ENCODE results near the gene ADGRB3. TPM values are rescaled to one million over a fixed set of nuclear protein-coding genes. Genes with fewer than 3 reads are reported as not detected.

ADGRB3 gene
- total RNA-seq, 4 donors from 2014 or later, result 3.9 to 9.8 (median 7.2) TPM

DNA sequence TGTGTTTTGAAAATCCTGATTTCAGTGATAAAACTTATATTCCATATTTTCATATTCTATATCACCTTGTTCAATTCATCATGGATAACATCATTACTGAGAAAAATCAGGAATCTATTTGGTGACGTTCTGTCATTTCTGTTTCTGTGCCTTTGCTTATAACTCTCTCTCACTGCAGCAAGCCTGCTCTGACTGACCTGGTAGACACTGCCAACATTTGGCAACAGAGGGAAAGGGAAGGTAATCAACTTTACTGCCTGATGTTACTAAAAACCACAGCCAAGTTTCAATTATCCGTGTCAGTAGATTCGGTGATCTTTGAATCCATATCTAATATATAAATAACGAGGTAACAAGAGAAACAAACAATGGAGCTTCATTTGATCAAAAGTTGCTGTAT is 659.8 kb downstream of the ADGRB3 start:
- Histone ChIP-seq H3K27me3 (no peaks in the 10 kb centered on the region), H3K27ac (no peak overlapping the region), H3K4me1 (no peaks in the 10 kb centered on the region), H3K36me3 (no peaks in the 10 kb centered on the region), H3K9me3 (no peaks in the 10 kb centered on the region), H3K4me3 (no peak overlapping the region)
- 71 to 87% methylated on average over 3 to 4 of the region's 4 CpGs for WGBS, 2 donors (ENCODE audit: low coverage in 1 of 2)
- ATAC-seq, result no peak
- TF ChIP-seq, protein P1, sequence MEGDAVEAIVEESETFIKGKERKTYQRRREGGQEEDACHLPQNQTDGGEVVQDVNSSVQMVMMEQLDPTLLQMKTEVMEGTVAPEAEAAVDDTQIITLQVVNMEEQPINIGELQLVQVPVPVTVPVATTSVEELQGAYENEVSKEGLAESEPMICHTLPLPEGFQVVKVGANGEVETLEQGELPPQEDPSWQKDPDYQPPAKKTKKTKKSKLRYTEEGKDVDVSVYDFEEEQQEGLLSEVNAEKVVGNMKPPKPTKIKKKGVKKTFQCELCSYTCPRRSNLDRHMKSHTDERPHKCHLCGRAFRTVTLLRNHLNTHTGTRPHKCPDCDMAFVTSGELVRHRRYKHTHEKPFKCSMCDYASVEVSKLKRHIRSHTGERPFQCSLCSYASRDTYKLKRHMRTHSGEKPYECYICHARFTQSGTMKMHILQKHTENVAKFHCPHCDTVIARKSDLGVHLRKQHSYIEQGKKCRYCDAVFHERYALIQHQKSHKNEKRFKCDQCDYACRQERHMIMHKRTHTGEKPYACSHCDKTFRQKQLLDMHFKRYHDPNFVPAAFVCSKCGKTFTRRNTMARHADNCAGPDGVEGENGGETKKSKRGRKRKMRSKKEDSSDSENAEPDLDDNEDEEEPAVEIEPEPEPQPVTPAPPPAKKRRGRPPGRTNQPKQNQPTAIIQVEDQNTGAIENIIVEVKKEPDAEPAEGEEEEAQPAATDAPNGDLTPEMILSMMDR (IDR thresholded peaks at IDR 0.05), result no peak
- TF ChIP-seq POLR2AphosphoS5 (IDR thresholded peaks at IDR 0.05), result no peak
- TF ChIP-seq POLR2A (IDR thresholded peaks at IDR 0.05), result no peak
- no peak for TF ChIP-seq EP300 (IDR thresholded peaks at IDR 0.05)

GRCh38 chr6:69303382-69303781 is 668.3 kb downstream of the ADGRB3 start:
- no peak overlapping the region for H3K4me3 ChIP-seq
- no peak overlapping the region for H3K27ac ChIP-seq
- no peak for ATAC-seq
- no peaks in the 10 kb centered on the region for H3K9me3 ChIP-seq
- 75 to 100% methylated on average over 1 to 2 of the region's 2 CpGs for WGBS, 2 donors (ENCODE audit: low coverage in 1 of 2)
- no peaks in the 10 kb centered on the region for H3K36me3 ChIP-seq
- TF ChIP-seq EP300 (IDR thresholded peaks at IDR 0.05) (no peak), POLR2A (IDR thresholded peaks at IDR 0.05) (no peak), POLR2AphosphoS5 (IDR thresholded peaks at IDR 0.05) (no peak)
- TF ChIP-seq, protein P1 (IDR thresholded peaks at IDR 0.05), result no peak
- no peaks in the 10 kb centered on the region for H3K27me3 ChIP-seq
- H3K4me1 ChIP-seq, result no peaks in the 10 kb centered on the region

DNA sequence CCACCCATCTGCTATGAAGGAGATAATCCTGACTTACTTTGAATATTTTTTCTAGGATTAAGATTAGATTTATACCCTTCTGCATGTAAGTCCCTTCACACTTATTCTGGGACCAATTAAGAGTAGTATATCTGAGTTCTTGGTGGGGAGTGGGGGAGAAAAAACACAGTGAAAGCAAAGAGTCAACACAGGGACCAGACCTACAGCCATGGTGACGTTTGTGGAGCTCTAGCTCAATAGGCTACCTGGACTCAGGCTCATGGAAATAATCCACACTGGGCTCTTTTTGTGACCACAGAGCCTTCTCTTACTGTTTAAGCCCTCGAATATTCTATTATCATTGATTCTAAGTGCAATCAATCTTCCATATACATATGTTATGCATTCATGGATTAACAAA is 670.4 kb downstream of the ADGRB3 start:
- Histone ChIP-seq H3K27me3 (no peaks in the 10 kb centered on the region), H3K4me3 (no peak overlapping the region), H3K27ac (no peak overlapping the region), H3K36me3 (no peaks in the 10 kb centered on the region), H3K9me3 (no peaks in the 10 kb centered on the region), H3K4me1 (no peaks in the 10 kb centered on the region)
- TF ChIP-seq, protein P1 (IDR thresholded peaks at IDR 0.05), result no peak
- TF ChIP-seq EP300 (IDR thresholded peaks at IDR 0.05), result no peak
- TF ChIP-seq POLR2A (IDR thresholded peaks at IDR 0.05), result no peak
- TF ChIP-seq POLR2AphosphoS5 (IDR thresholded peaks at IDR 0.05), result no peak
- ATAC-seq, result no peak
- 58 to 100% methylated on average over 1 to 2 of the region's 2 CpGs for WGBS, 2 donors (ENCODE audit: low coverage in 1 of 2)

GRCh38 chr6:69308584-69308983 is 673.5 kb downstream of the ADGRB3 start:
- WGBS, 2 donors (ENCODE audit: low coverage in 1 of 2), result 93 to 95% methylated on average over 2 of the region's 2 CpGs

DNA sequence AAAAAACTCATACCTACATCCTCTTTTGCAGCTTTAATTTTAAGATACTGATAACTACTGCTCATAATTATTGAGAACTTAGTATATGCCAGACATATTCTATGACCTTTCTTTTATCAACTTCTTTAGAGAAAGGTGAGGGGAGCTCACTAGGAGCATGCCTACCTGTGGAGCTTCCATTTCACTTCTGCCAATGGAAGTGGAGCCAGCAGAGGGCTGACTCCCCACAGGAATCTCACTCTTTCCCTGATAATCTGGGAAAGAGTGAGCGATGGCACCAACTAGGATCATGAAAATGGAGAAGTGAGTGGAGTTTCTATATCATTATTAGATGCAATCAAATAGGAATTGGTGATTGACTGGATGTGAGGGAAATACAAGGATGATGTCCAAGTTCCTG is 676.8 kb downstream of the ADGRB3 start:
- Histone ChIP-seq H3K27ac (no peak overlapping the region), H3K4me3 (no peak overlapping the region), H3K9me3 (no peaks in the 10 kb centered on the region), H3K36me3 (no peaks in the 10 kb centered on the region), H3K4me1 (no peaks in the 10 kb centered on the region), H3K27me3 (no peaks in the 10 kb centered on the region)
- TF ChIP-seq, protein P1 (IDR thresholded peaks at IDR 0.05), result no peak
- no peak for TF ChIP-seq EP300 (IDR thresholded peaks at IDR 0.05)
- TF ChIP-seq POLR2A (IDR thresholded peaks at IDR 0.05), result no peak
- TF ChIP-seq POLR2AphosphoS5 (IDR thresholded peaks at IDR 0.05), result no peak
- 85% methylated on average over 1 of the region's 1 CpG; no CpG with 5 or more reads in 1 of the 2 donors for WGBS, 2 donors (ENCODE audit: low coverage in 1 of 2)
- no peak for ATAC-seq

More at GRCh38 chr6:69308584-69308983, 673.5 kb downstream of the ADGRB3 start:
- H3K4me1 ChIP-seq, result no peaks in the 10 kb centered on the region
- ATAC-seq, result no peak
- no peak for TF ChIP-seq POLR2A (IDR thresholded peaks at IDR 0.05)
- TF ChIP-seq, protein P1 (IDR thresholded peaks at IDR 0.05), result no peak
- H3K4me3 ChIP-seq, result no peak overlapping the region
- no peaks in the 10 kb centered on the region for H3K9me3 ChIP-seq
- no peak overlapping the region for H3K27ac ChIP-seq
- no peaks in the 10 kb centered on the region for H3K36me3 ChIP-seq
- no peaks in the 10 kb centered on the region for H3K27me3 ChIP-seq
